IMR-90 (cell line): Measurements from ENCODE around the gene ZFHX3. TPM values are rescaled to one million over a fixed set of nuclear protein-coding genes. Genes with fewer than 3 reads are reported as not detected.
A peak's percentile ranks its signal among the peaks of the same experiment; 100 is the strongest.

ENCODE experiments used
- ATAC-seq: fragments of 200-7000 bp; cut with Tn5 transposase; 2 replicates; pipeline ENCODE4 v1.9.1; 2020; ENCODE audit warnings: low read depth, mild to moderate bottlenecking, moderate library complexity
- BruUV-seq: library from RNA; stranded (reverse); fragments of 400-500 nt; replicated peaks from 2 replicates; lab custom pipeline; 2021; lab: Mats Ljungman, UMichigan
- CTCF ChIA-PET: fragments of 300-600 bp; formaldehyde crosslinking; extraction: SDS; loops from one replicate; lab custom pipeline; 2021; ENCODE audit warnings: antibody characterized with exemption; lab: Yijun Ruan, JAX
- POLR2A ChIA-PET: fragments of 300-600 bp; sonication (Branson Sonifier 250); formaldehyde crosslinking; loops from one replicate; lab custom pipeline; 2022; ENCODE audit warnings: antibody characterized with exemption; ENCODE audit not compliant: unreplicated experiment; lab: Charles Lee
- DNase-seq: peaks from one replicate; pipeline ENCODE4 v3.0.0; 2013
- H2AFZ ChIP-seq: replicated peaks from 2 replicates; pipeline ENCODE3; 2013; ENCODE audit warnings: low read length, mild to moderate bottlenecking; ENCODE audit not compliant: poor library complexity
- H2AK5ac ChIP-seq: 2 replicates; pipeline ENCODE4 v1.6.1; 2013; ENCODE audit warnings: low read depth, low read length, inconsistent platforms
- H2AK9ac ChIP-seq: replicated peaks from 2 replicates; pipeline ENCODE3; 2013; ENCODE audit warnings: mild to moderate bottlenecking, low read depth, low read length, moderate library complexity; ENCODE audit not compliant: poor library complexity
- H2BK120ac ChIP-seq: 2 replicates; pipeline ENCODE4 v1.6.1; 2013; ENCODE audit warnings: low read depth, low read length, inconsistent platforms
- H2BK15ac ChIP-seq: 3 replicates; pipeline ENCODE4 v1.6.1; 2013; ENCODE audit warnings: low read depth, low read length, inconsistent platforms
- H2BK20ac ChIP-seq: 2 replicates; pipeline ENCODE4 v1.6.1; 2013; ENCODE audit warnings: low read depth, mild to moderate bottlenecking, inconsistent platforms, low read length, moderate library complexity
- H2BK5ac ChIP-seq: 2 replicates; pipeline ENCODE4 v1.6.1; 2013; ENCODE audit warnings: mild to moderate bottlenecking, low read depth, low read length, inconsistent platforms; ENCODE audit not compliant: poor library complexity, severe bottlenecking
- H3K14ac ChIP-seq: replicated peaks from 2 replicates; pipeline ENCODE4 v1.6.1; 2013; ENCODE audit warnings: low read depth, low read length, inconsistent platforms
- H3K18ac ChIP-seq: 2 replicates; pipeline ENCODE4 v1.6.1; 2013; ENCODE audit warnings: low read depth, low read length, control low read depth
- H3K23ac ChIP-seq: 2 replicates; pipeline ENCODE4 v1.6.1; 2013; ENCODE audit warnings: low read depth, low read length, inconsistent platforms
- H3K27ac ChIP-seq: 2 replicates; pipeline ENCODE4 v1.5.1; 2013; ENCODE audit warnings: mild to moderate bottlenecking, control low read depth, low read length; ENCODE audit not compliant: insufficient read depth
- H3K27me3 ChIP-seq: 2 replicates; pipeline ENCODE4 v1.6.1; 2013; ENCODE audit warnings: low read length; ENCODE audit not compliant: control insufficient read depth, insufficient read depth
- H3K36me3 ChIP-seq: 2 replicates; pipeline ENCODE4 v1.6.1; 2013; ENCODE audit warnings: low read length, mixed read lengths; ENCODE audit not compliant: control insufficient read depth, insufficient read depth
- H3K4ac ChIP-seq: 2 replicates; pipeline ENCODE4 v1.6.1; 2013; ENCODE audit warnings: low read depth, low read length, inconsistent platforms
- H3K4me1 ChIP-seq: 2 replicates; pipeline ENCODE4 v1.6.1; 2013; ENCODE audit warnings: low read length, mixed read lengths; ENCODE audit not compliant: control insufficient read depth, insufficient read depth
- H3K4me2 ChIP-seq: 2 replicates; pipeline ENCODE4 v1.6.1; 2013; ENCODE audit warnings: low read depth, mild to moderate bottlenecking, control low read depth, low read length, moderate library complexity
- H3K4me3 ChIP-seq: 2 replicates; pipeline ENCODE4 v1.5.1; 2013; ENCODE audit warnings: low read depth, mild to moderate bottlenecking, control low read depth, low read length, moderate library complexity; ENCODE audit not compliant: insufficient read depth
- H3K56ac ChIP-seq: 2 replicates; pipeline ENCODE4 v1.6.1; 2013; ENCODE audit warnings: low read length, inconsistent platforms; ENCODE audit not compliant: insufficient read depth; ENCODE audit errors: extremely low read depth
- H3K79me1 ChIP-seq, 2 experiments: 2 replicates each; pipeline ENCODE4 v1.6.1; 2013; ENCODE audit warnings: low read length in 2 of 2, inconsistent platforms in 1 of 2, low read depth in 1 of 2
- H3K9ac ChIP-seq: 2 replicates; pipeline ENCODE4 v1.6.1; 2013; ENCODE audit warnings: low read depth, low read length, control low read depth
- H3K9me1 ChIP-seq: 2 replicates; pipeline ENCODE4 v1.6.1; 2013; ENCODE audit warnings: low read length, inconsistent platforms; ENCODE audit not compliant: insufficient read depth
- H3K9me3 ChIP-seq: 2 replicates; pipeline ENCODE4 v1.6.1; 2013; ENCODE audit warnings: low read length; ENCODE audit not compliant: control insufficient read depth, insufficient read depth
- H4K20me1 ChIP-seq: 2 replicates; pipeline ENCODE4 v1.6.1; 2013; ENCODE audit warnings: low read length, inconsistent platforms; ENCODE audit not compliant: insufficient read depth
- H4K5ac ChIP-seq: 2 replicates; pipeline ENCODE4 v1.6.1; 2013; ENCODE audit warnings: mild to moderate bottlenecking, low read depth, low read length, control low read depth
- H4K8ac ChIP-seq, 2 experiments: 2 replicates each; pipeline ENCODE4 v1.6.1; 2013; ENCODE audit warnings: low read depth in 2 of 2, low read length in 2 of 2, control low read depth in 1 of 2, inconsistent platforms in 1 of 2
- H4K91ac ChIP-seq: 2 replicates; pipeline ENCODE4 v1.6.1; 2013; ENCODE audit warnings: low read depth, low read length, inconsistent platforms; ENCODE audit not compliant: insufficient read depth
- CHD1 ChIP-seq: IDR thresholded peaks from 2 replicates; pipeline ENCODE4 v1.6.1; 2012; ENCODE audit warnings: low read depth, low read length, improper control_type of control experiment
- FOS ChIP-seq: fragments of 150-350 bp; IDR thresholded peaks from 2 replicates; pipeline ENCODE4 v1.6.1; 2016; ENCODE audit warnings: low read depth, low read length
- RFX5 ChIP-seq: IDR thresholded peaks from 2 replicates; pipeline ENCODE4 v1.8.0; 2012; ENCODE audit warnings: low read depth, mild to moderate bottlenecking, low read length, moderate library complexity
- SMC3 ChIP-seq: fragments of 150-350 bp; IDR thresholded peaks from 2 replicates; pipeline ENCODE4 v1.6.1; 2016; ENCODE audit warnings: low read depth, mild to moderate bottlenecking, antibody characterized with exemption, low read length, moderate library complexity
- WGBS, 2 experiments: methylation state at CpG; one replicate each; pipeline versions ENCODE4 v1.1.5 to v1.1.7; 2013; ENCODE audit warnings: missing lambda C conversion rate in 2 of 2; ENCODE audit not compliant: insufficient read length in 1 of 2; ENCODE audit errors: extremely low coverage in 2 of 2; 5-methylcytosine and 5-hydroxymethylcytosine counted together
- dilution Hi-C: fragments of 300-500 bp; cut with HindIII; formaldehyde crosslinking; loops from one replicate; pipeline ENCODE4 v1.14.3; 2018; ENCODE audit warnings: low sequenced_read_pairs; ENCODE audit not compliant: unreplicated experiment
- in situ Hi-C: fragments of 300-500 bp; cut with MboI; formaldehyde crosslinking; loops from 3 replicates; pipeline ENCODE4 v1.14.3; 2019; ENCODE audit warnings: low sequenced_read_pairs, inconsistent platforms, mixed read lengths
- intact Hi-C: fragments of 100-400 bp; cut with micrococcal nuclease; formaldehyde crosslinking; loops from 2 replicates; pipeline ENCODE4 v1.10.0; 2022
- polyA plus RNA-seq, 3 experiments: library from polyadenylated mRNA; depleted of rRNA; stranded (reverse); fragments of >200 nt; gene quantifications; 2 replicates each; pipeline ENCODE4 v1.2.3, GENCODE V29; 2012; ENCODE audit warnings: low replicate concordance in 1 of 3
- total RNA-seq: library from RNA; depleted of rRNA; stranded (reverse); fragments of >200 nt; gene quantifications from 2 replicates; pipeline ENCODE4 v1.2.3, GENCODE V29; 2012
- TF ChIP-seq, protein P1 (sequence below): conservative IDR thresholded peaks from 2 replicates; pipeline ENCODE4 v1.5.1; 2012; ENCODE audit warnings: mild to moderate bottlenecking, low read depth, low read length, improper control_type of control experiment

Gene ZFHX3
- total and polyA plus RNA-seq, 2 of the 4 experiments (the other 2 are of a cell fraction) = 1.4 to 1.7 TPM

GRCh38 chr16:73049091-73049490 lies 1.2 kb upstream of the ZFHX3 start:
- peak overlapping the region; percentile 58 for H3K18ac ChIP-seq
- CTCF ChIA-PET = interaction anchor here (0.6 kb wide), 1 partner anchor 517 kb away, joined by 3 read pairs; no protein-coding TSS in a partner anchor

More at GRCh38 chr16:73049091-73049490, 1.2 kb upstream of the ZFHX3 start:
- peak overlapping the region; percentile 73; the same call in 1 of the 2 replicates for H2AK5ac ChIP-seq
- POLR2A ChIA-PET = no interaction called here
- H3K14ac ChIP-seq = peak overlapping the region; percentile 77
- no peaks in the 10 kb centered on the region for H3K9me3 ChIP-seq
- H3K9me1 ChIP-seq = peaks cover 19% of the 10 kb centered on the region; the same call in 1 of the 2 replicates
- peak overlapping the region; percentile 79; the same call in 2 of the 3 replicates for H2BK15ac ChIP-seq
- peak overlapping the region; percentile 50; the same call in 1 of the 2 replicates for H2BK120ac ChIP-seq
- no peak for DNase-seq
- ATAC-seq = no peak
- no peak overlapping the region for H2AFZ ChIP-seq
- dilution Hi-C loops (loop anchor here (25.0 kb wide), 1 partner anchor 112 kb away; no protein-coding TSS in a partner anchor), in situ Hi-C loops (no loop called here), intact Hi-C loops (no loop called here)
- H3K56ac ChIP-seq = no peak overlapping the region
- peak overlapping the region; percentile 97; the same call in 1 of the 2 replicates for H3K23ac ChIP-seq
- H3K4me1 ChIP-seq = peaks cover 53% of the 10 kb centered on the region
- peak overlapping the region; percentile 64 for H3K4ac ChIP-seq
- peaks cover 39 to 83% of the 10 kb centered on the region in 2 experiments for H3K79me1 ChIP-seq
- BruUV-seq = no TSS peak
- H4K91ac ChIP-seq = peak overlapping the region; percentile 73; the same call in 1 of the 2 replicates
- peak overlapping the region; percentile 55 for H2AK9ac ChIP-seq
- peak overlapping the region; percentile 88 for H2BK20ac ChIP-seq
- 0 out of 2 replicates have a peak overlapping the region, but pooled peaks have one; percentile 6 for H3K9ac ChIP-seq
- WGBS, 2 experiments = 90% methylated on average over 4 of the region's 8 CpGs; no CpG with 5 or more reads in 1 of the 2 experiments
- H4K20me1 ChIP-seq = peaks cover 21% of the 10 kb centered on the region; the same call in 1 of the 2 replicates
- no peaks in the 10 kb centered on the region for H3K27me3 ChIP-seq
- H4K8ac ChIP-seq = peak overlapping the region; percentile 73 to 94; a peak in 3 of 4 replicates
- H3K4me2 ChIP-seq = 0 out of 2 replicates have a peak overlapping the region, but pooled peaks have one; percentile 84
- peak overlapping the region; percentile 71 for H4K5ac ChIP-seq
- TF ChIP-seq CHD1 = no peak
- no peak for TF ChIP-seq RFX5
- no peak for TF ChIP-seq FOS
- TF ChIP-seq SMC3 = no peak
- TF ChIP-seq, protein P1, sequence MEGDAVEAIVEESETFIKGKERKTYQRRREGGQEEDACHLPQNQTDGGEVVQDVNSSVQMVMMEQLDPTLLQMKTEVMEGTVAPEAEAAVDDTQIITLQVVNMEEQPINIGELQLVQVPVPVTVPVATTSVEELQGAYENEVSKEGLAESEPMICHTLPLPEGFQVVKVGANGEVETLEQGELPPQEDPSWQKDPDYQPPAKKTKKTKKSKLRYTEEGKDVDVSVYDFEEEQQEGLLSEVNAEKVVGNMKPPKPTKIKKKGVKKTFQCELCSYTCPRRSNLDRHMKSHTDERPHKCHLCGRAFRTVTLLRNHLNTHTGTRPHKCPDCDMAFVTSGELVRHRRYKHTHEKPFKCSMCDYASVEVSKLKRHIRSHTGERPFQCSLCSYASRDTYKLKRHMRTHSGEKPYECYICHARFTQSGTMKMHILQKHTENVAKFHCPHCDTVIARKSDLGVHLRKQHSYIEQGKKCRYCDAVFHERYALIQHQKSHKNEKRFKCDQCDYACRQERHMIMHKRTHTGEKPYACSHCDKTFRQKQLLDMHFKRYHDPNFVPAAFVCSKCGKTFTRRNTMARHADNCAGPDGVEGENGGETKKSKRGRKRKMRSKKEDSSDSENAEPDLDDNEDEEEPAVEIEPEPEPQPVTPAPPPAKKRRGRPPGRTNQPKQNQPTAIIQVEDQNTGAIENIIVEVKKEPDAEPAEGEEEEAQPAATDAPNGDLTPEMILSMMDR = no peak
- H3K27ac ChIP-seq = peak overlapping the region; percentile 92; the same call in 1 of the 2 replicates
- H3K36me3 ChIP-seq = no peaks in the 10 kb centered on the region
- H3K4me3 ChIP-seq = no peak overlapping the region
- peak overlapping the region; percentile 21 for H2BK5ac ChIP-seq
